Activated CD4-positive, CD25-positive, alpha-beta regulatory T cell (primary cell): ENCODE data around the gene EIF4EBP3.

Experiments
- DNase-seq, 4 experiments: peaks; one replicate each; lab custom pipeline; 2025; lab: John Stamatoyannopoulos, UW

EIF4EBP3 gene

GRCh38 chr5:140547508-140548299 lies at the start of gene EIF4EBP3:
EIF4EBP3 (plus strand) TSS chr5:140547662; CDS start chr5:140547738, 76 bp downstream.
- peak; percentile 49 to 85 (median 72) for DNase-seq

GRCh38 chr5:140497897-140498296 lies 49.6 kb upstream of the EIF4EBP3 start:
- no peak for DNase-seq

GRCh38 chr5:140498591-140498990 lies 48.9 kb upstream of the EIF4EBP3 start:
- DNase-seq = no peak

GRCh38 chr5:140502834-140503233 lies 44.6 kb upstream of the EIF4EBP3 start:
- no peak for DNase-seq

GRCh38 chr5:140509898-140510297 lies 37.6 kb upstream of the EIF4EBP3 start:
- DNase-seq = no peak

- no peak for DNase-seq
These were observed 34.3 kb upstream of the EIF4EBP3 start for GRCh38 chr5:140513124-140513523.

- no peak for DNase-seq
These were observed 23.5 kb upstream of the EIF4EBP3 start for GRCh38 chr5:140524003-140524402.

- DNase-seq = no peak
These were observed 7.2 kb upstream of the EIF4EBP3 start for GRCh38 chr5:140540227-140540626.

- DNase-seq = no peak
These were observed 4.5 kb upstream of the EIF4EBP3 start for GRCh38 chr5:140542972-140543371.

GRCh38 chr5:140544986-140545385 lies 2.5 kb upstream of the EIF4EBP3 start:
- no peak for DNase-seq

- DNase-seq = no peak
These were observed 1.9 kb upstream of the EIF4EBP3 start for GRCh38 chr5:140545606-140546005.

GRCh38 chr5:140546851-140547507 lies 483 bp upstream of the EIF4EBP3 start:
- DNase-seq = no peak

GRCh38 chr5:140548300-140548688 lies 832 bp downstream of the EIF4EBP3 start:
- DNase-seq = no peak

GRCh38 chr5:140548791-140549190 lies 1.3 kb downstream of the EIF4EBP3 start:
- no peak for DNase-seq

GRCh38 chr5:140549237-140550144 lies 2.0 kb downstream of the EIF4EBP3 start:
- DNase-seq = no peak

- DNase-seq = no peak
These were observed 3.0 kb downstream of the EIF4EBP3 start for GRCh38 chr5:140550147-140551079.

GRCh38 chr5:140551872-140552271 lies 4.4 kb downstream of the EIF4EBP3 start:
- DNase-seq = no peak

GRCh38 chr5:140553657-140554056 lies 6.2 kb downstream of the EIF4EBP3 start:
- no peak for DNase-seq

- DNase-seq = no peak
These were observed 7.0 kb downstream of the EIF4EBP3 start for GRCh38 chr5:140554454-140554853.

- no peak for DNase-seq
These were observed 8.4 kb downstream of the EIF4EBP3 start for GRCh38 chr5:140555747-140556312.

GRCh38 chr5:140556438-140556837 lies 9.0 kb downstream of the EIF4EBP3 start:
- DNase-seq = no peak
